ENCODE measurements around the gene DNAH6.

DNAH6 gene

DNA sequence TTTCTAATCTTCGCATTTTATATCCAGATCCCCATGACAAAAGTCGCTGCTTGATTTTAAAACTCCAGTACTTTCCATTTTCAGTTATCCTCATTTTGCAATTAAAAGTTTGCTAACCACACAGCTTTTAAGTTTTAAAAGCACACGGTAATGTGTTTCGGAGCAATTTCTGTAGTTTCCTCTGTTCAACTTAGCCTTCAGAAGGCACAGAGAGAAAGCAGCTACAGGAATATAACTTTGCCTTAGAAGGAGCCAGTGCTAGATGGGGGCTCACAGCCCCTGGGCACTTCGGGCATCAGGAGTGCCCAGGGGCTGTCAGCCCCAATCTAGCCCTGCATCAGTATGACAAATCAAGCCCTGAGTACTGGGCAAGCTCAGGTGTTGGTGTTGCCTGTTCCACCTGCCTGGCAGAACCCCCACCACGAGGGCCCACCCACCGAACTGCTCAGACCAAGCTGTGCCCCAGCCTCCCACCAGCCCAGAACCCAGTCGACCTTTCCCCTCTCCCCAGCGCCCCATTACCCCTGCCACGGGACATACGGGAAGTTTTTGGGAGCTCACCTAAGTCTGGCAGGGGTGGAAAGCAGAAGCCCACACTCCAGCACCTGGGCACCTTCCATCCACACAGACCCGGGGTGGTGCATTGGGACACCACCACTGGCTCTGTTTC is 317.3 kb downstream of the DNAH6 start:
- no peak for DNase-seq (ENCODE audit: low read depth in 4 of 4, low spot score in 1 of 4)

DNA sequence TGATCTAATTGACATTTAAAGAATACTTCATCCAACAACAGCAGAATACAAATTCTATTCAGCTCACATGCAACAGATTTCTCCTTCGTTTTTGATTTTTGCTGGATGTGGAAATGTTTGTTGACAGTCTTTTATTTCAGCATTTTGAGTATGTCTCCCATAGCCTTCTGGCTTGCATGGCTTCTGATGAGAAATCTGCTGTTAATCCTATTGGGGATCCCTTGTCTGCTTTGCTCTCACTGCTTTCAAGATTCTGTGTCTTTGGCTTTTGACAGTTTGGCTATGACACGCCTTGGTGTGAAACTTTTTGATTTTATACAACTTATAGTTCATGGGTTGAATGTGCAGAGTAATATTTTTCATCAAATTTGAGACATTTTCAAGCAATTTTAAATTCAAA is 319.9 kb downstream of the DNAH6 start:
- no peak for DNase-seq (ENCODE audit: low read depth in 4 of 4, low spot score in 1 of 4)

DNA sequence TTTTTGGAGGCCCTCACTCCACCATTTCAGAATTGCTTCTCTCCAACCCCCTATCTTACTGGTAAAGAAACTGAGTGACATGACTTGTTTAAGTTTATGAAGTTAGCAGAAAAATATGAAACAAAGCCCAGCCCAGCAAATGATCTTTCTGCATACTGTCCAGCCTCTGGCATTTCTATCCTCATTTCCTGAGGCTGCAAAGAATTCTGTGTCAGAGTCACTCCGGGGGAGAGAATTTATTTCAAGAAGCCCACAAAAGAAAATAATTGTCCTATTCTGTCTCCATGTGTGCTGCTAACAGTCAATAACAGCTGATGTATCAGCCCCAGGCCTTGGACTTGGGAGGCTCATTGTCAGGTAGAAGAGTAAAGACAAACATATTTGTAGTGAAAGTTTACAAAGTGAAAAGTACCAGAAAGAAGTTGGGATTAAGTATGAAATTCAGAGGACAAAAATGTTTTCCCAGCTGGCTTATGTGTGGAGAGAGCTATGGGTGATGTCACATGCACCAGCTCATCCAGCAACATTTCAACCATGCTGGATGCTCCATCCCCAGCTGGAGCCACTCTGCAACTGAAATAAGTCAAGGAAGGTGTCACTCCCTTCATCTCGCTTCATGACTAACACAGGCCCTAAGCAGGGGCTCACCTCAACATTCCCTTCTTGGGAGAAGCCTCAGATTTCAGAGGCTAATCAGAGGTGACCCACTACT is 322.3 kb downstream of the DNAH6 start:
- no peak for DNase-seq (ENCODE audit: low read depth in 4 of 4, low spot score in 1 of 4)

DNA sequence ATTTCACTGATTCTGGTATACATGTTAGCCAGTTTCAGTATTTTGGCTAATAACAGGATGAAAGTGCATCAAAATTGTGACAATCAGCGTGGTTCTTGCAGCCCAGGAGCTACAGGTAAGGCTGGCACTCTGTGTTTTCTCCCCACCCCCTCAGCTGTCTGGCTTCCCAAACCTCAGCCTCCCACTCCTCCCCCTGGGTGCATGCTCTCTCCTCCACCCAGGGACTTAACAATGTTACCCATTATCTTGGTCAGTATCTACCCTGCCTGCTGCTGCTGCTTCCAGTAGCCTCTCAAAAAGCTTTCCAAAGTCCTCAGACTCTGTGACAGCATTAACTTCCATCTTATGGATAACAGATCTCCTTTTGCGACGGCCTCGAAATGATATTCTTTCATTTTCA is 323.6 kb downstream of the DNAH6 start:
- no peak for DNase-seq (ENCODE audit: low read depth in 4 of 4, low spot score in 1 of 4)

DNA sequence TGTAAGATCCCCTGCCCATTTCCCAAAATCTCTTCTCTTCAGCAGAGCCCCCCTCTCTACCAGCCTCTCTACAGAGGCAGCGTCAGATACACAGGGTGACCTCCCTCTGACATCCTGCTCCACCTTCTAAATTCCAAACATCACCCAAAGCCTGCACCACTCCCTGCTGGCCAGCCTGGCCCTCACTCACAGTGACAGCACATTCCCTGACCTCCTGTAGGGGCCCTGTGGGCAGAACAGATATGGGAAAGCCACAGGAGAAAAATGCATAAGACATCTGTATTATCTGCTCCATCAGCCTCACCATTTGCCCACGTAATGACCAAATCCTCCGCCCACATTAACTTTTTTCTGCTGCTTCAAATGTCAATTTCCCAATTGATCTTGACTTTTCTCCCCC is 324.0 kb downstream of the DNAH6 start:
- DNase-seq (ENCODE audit: low read depth in 4 of 4, low spot score in 1 of 4) = no peak

DNA sequence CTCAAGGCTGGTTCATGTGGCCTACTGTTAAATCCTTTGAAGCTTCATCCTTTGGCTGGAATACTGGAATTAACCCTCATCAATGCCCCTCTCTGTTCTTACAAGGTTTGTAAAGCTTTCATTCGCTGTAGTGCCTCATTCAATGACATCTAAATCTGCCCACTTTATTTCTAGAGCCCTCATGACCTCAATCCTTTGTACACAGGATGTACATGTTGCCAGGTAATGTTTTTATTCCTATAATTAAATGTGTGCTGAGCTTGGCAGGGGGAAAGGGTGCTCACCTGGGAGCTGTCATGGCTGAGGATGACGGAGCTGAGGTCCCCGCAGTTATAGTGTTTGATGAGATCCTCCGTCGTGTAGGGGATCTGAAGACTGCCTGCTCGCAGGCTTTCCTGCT is 325.3 kb downstream of the DNAH6 start:
- no peak for DNase-seq (ENCODE audit: low read depth in 4 of 4, low spot score in 1 of 4)

DNA sequence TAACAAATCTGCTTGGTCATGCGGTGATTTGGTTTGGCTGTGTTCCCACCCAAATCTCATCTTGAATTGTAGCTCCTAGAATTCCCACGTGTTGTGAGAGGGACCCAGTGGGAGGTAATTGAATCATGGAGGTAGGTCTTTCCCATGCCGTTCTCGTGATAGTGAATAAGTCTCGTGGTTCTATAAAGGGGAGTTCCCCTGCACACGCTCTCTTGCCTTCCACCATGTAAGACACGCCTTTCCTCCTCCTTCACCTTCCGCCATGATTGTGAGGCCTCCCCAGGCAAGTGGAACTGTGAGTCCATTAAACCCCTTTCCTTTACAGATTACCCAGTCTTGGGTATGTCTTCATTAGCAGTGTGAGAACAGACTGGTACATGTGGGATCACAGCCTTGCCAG is 327.8 kb downstream of the DNAH6 start:
- DNase-seq (ENCODE audit: low read depth in 4 of 4, low spot score in 1 of 4) = peak in 1 of 4 experiments; percentile 20

DNA sequence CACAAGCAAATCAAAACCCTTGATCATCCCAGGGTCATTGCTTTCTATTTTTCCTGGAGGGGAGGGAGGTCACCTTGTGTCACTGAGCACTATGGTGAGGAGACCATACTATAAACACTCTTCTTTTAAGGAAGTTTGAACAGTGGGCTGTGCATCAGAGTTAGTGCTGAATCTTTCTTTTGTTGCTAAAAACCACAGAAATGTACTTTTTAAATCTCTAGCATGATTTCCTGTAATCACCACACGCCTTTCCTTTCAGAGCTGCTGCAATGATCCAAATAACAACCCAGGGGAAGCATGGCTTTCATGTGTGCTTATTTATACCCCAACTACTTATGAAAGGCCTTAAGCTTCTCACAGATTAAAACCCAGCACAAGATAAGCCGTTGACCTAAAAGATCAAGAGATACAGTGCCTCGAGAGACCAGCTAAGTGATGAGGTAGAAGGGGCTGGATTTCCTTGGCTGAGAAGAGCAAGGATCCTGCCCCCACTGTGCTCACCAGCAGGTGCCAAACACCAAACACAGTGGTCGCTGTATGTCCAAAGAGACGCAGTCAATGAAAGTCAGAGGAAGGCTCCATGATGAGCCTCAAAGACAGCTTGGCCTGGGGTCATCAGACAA is 329.9 kb downstream of the DNAH6 start:
- no peak for DNase-seq (ENCODE audit: low read depth in 4 of 4, low spot score in 1 of 4)

DNA sequence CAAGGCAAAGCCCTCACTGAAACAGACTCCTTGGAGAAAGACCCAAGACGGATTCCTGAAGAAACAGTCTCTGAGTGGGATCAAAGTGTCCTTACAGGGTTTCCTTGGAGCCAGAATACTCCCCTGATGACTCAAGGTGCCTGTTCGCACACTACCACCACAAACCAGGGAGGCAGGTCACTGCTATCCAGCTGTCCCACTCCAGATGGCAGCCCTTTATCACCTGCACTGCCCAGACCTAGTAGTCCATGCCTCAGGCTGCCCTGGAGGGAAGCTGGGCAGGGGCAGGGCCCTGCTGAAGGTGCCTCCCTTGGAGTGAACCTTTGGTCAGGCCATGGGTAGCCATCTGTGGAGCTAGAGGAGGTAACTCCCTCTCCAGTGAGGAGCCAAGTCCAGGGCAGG is 330.4 kb downstream of the DNAH6 start:
- no peak for DNase-seq (ENCODE audit: low read depth in 4 of 4, low spot score in 1 of 4)

DNA sequence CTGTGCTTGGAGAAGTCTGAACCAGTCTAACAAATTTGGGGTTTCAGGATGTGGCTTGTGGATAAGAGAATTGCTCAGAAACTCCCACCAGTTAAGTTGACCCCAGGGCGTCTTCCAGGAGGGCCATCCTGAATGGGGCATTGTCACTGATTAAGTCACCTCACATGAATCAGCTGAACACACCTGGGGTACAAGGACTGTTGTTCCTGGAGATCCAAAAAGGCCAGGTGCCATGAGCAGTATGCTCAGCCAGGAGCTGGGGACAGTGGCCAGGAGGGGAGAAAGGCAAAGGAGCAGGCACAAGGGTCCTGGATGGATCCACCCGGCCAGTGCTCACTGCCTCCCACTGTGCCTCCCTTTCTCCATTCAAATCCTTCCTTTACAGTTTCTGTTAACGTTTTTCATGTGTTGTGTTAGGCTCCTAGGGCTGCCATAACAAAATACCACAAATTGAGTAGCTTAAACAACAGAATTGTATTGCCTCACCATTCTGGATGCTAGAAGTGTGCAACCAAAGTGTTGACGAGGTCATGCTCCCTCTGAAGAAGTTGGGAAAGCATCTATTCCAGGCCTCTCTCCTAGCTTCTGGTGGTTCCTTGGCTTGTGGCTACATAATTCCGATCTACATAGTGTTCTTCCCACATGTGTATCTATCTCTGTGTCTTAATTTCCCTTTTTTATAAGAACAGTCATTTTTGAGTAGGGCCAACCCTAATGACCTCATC is 331.2 kb downstream of the DNAH6 start:
- no peak for DNase-seq (ENCODE audit: low read depth in 4 of 4, low spot score in 1 of 4)

DNA sequence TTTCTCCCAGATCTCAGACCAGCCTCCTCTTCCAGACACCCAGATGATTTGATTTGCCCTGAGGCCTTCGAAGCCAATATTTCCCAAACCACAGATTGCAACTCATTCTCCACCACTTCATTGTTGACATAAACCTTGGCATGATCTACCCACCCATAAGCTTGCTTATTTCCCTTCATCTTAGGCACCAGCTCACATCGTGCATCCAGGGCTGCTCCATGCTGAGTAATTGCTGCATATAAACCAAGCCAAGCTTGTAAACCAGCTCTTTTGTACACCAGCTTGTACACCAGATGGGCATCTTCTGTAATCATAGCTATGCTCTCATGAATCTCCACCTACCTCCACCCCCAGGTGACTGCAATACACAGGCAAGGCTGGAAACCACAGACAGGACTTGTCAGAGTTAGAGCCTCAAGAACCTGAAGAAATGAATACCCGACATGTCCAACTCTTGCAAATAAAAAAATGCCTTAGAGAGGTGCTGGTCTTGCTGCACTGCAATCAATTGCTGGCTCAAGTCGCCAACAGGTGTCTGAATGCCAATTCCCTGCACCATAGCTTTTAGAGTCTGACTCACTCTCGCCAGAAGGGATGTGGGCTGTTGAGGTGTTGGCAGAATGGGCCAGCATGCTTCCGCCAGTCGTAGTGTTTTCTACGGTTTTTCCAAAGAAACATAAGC is 333.1 kb downstream of the DNAH6 start:
- peak in 1 of 4 experiments; percentile 16 for DNase-seq (ENCODE audit: low read depth in 4 of 4, low spot score in 1 of 4)

DNA sequence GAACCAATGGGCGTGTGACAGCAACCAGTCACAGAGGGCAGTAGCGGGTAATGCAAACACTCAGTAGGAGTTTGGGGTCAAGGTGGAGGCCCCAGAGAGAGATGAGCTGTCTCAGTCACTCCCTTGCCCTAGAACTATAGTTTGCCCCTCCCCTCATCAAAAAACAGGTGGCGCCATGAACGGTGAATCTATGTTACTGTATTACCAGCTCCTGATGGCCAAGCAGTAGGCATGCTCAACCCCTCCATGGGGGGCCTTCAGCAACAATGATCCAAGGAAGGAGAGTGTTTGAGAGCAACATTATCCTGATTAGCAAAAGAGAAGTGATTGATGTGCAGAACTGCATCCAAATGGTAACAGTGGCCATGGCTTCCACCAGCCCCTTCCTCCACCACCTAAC is 334.2 kb downstream of the DNAH6 start:
- DNase-seq (ENCODE audit: low read depth in 4 of 4, low spot score in 1 of 4) = no peak

DNA sequence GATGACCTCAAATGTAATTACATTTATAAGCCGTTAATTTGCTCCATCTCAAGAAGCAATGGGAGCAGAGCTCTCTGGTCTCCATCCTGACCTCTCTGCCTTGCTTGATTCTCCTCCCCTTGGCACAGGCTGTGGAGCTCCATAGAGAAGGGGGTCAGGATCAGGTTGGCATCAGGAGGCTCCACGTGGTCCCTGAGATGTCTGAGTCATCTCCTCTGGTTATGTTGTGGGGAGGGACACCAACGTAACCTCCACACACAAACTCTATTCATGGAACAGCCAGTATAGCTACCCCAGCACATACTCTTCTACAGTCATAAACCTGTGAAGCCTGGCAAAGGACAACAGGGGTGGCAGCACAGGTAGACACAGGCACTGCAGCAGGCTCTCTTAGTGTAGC is 335.6 kb downstream of the DNAH6 start:
- DNase-seq (ENCODE audit: low read depth in 4 of 4, low spot score in 1 of 4) = no peak

DNA sequence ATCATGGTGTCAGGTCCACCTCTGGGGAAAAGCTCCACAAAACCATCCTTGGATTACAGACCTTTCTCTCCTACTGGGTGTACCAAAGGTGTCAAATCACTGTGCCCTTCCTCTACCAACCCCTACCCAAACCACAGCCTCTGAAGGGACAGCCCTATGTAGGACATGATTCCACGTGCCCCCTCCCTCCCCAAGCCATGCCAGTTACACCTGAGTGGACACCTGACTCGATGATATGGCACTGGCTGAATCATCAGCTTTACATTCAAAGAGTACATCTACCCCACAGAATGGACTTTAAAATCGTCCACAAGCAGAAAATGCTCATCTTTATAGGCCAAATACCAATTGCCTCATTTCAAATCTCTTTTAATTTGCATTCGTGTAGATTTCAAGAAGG is 338.6 kb downstream of the DNAH6 start:
- no peak for DNase-seq (ENCODE audit: low read depth in 4 of 4, low spot score in 1 of 4)

DNA sequence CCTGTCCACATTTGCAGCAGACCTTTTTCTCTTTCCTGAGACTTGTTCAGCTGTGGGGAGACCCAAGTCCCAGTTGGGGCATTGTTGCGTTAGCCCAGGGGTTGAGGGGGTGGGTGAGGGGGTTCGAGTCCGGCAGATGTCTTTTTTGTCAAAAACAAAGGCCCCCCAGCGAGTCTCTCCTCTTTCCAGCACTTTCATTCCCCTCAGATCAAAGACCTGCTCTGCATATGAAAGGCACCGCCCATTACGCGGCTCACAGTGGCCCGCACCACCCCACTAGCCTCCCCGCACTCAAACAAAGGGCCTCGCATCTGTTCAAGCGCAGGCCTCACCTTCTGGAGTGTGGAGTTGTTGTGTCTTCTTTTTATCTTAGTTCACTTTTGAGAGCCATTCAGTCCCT is 339.4 kb downstream of the DNAH6 start:
- no peak for DNase-seq (ENCODE audit: low read depth in 4 of 4, low spot score in 1 of 4)

DNA sequence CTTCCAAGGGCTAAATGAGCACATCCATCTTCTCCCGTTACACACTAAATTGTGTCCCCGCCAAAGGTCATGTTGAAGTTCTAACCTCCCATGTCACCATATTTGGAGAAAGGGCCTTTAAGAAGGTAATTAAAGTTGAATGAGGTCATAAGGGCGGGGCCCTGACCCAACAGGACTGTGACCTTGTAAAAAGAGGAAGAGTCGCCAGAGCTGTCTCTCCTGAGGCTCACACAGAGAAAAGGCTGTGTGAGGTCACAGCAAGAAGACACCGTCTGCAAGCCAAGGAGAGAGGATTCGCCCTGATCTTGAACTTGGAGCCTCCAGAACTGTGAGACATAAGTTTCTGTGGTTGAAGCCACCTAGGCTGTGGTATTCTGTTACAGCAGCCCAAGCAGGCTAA is 340.5 kb downstream of the DNAH6 start:
- no peak for DNase-seq (ENCODE audit: low read depth in 4 of 4, low spot score in 1 of 4)

DNA sequence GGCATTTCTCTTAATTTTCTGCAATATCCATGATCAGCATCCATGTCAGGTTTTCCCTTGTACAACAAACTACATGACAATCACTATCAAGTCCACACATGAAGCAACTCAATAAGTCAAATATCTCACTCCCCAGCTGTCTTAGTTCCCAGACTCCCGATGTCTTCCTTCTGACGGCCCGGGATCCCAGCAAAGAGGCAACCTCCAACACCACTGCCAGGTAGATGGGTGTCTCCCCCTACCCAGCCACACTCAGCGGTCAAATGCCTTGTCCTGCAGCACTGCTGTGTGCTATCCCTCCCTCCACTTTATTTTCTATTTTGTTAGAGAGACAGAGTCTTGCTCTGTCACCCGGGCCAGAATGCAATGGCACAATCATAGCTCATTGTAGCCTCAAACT is 341.3 kb downstream of the DNAH6 start:
- no peak for DNase-seq (ENCODE audit: low read depth in 4 of 4, low spot score in 1 of 4)

DNA sequence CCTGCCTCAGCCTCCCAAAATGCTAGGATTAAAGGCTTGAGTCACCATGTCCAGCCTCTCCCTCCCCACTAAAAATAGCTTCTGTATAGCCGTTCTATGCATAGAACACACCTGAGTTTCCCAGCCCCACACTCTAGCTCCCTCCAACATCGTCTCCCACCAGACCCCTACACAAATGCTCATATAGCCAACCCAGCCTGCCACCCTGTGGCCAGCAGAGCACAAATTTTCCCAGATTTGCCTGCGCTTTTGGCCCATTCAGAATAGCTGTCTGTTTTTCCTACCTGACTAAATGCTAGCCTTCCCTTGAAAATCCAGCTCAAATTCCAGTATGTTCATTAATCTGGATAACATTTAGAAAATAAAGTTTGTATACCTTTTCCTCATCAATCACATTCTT is 341.8 kb downstream of the DNAH6 start:
- no peak for DNase-seq (ENCODE audit: low read depth in 4 of 4, low spot score in 1 of 4)

DNA sequence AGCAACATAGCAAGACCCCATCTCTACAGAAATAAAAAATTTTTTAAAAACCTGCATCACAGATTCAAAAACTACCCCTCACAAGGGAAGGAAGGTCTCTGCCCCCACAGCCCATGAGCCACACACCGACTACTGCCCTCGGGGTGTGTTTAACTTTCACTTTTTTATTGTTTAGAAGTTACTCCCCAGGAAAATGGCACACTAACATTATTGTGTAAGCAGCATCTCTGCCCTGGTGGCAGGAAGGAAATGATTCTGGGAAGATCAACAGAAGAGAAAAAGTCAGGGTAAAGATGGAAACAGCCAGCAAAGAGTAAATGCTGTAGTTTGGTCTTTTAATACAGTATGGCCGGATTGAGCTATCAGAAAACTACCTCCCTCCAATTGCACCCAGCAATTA is 342.6 kb downstream of the DNAH6 start:
- DNase-seq (ENCODE audit: low read depth in 4 of 4, low spot score in 1 of 4) = no peak

DNA sequence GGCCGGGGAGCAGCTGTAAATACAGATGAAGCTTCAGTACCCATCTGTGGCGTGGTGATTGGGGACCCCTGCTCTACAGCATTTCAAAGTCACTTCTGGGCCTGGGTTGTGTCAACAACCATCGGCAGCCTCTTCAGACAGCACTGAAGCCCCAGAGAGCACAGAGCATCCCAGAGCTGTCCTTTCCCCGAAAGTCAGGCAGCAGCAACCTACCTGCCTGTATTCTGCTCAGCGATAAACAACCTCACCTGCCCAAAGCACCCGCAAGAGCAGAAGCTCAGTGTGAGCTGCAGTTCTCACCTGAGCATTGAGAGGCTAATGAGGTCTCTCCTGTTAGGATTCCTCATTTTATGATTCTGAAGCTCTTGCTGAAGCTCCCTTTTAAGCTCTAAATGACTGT is 345.2 kb downstream of the DNAH6 start:
- no peak for DNase-seq (ENCODE audit: low read depth in 4 of 4, low spot score in 1 of 4)

DNA sequence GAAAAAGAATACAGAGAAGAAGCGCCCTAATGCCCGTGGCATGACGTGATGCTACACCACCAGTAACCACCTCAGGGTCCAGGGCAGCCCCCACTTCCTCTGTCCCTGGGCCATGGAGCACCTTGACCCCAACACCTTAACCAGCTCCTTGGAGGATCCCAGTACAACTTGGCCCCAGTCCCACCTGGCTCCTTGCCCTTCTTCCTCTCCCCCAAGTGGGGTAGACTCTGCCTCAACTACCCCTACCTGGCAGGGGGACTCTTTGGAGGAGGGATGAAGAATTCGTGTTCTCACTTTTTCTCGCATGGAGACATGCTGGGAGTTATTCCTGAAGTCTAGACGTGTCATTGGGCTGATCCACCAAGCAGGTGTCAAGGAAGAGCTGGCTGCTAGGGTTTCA is 345.7 kb downstream of the DNAH6 start:
- DNase-seq (ENCODE audit: low read depth in 4 of 4, low spot score in 1 of 4) = no peak
